ENCODE measurements around the gene TSHZ1.

The TSHZ1 gene, protein sequence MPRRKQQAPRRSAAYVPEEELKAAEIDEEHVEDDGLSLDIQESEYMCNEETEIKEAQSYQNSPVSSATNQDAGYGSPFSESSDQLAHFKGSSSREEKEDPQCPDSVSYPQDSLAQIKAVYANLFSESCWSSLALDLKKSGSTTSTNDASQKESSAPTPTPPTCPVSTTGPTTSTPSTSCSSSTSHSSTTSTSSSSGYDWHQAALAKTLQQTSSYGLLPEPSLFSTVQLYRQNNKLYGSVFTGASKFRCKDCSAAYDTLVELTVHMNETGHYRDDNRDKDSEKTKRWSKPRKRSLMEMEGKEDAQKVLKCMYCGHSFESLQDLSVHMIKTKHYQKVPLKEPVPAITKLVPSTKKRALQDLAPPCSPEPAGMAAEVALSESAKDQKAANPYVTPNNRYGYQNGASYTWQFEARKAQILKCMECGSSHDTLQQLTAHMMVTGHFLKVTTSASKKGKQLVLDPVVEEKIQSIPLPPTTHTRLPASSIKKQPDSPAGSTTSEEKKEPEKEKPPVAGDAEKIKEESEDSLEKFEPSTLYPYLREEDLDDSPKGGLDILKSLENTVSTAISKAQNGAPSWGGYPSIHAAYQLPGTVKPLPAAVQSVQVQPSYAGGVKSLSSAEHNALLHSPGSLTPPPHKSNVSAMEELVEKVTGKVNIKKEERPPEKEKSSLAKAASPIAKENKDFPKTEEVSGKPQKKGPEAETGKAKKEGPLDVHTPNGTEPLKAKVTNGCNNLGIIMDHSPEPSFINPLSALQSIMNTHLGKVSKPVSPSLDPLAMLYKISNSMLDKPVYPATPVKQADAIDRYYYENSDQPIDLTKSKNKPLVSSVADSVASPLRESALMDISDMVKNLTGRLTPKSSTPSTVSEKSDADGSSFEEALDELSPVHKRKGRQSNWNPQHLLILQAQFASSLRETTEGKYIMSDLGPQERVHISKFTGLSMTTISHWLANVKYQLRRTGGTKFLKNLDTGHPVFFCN (N-terminal part only)

DNA sequence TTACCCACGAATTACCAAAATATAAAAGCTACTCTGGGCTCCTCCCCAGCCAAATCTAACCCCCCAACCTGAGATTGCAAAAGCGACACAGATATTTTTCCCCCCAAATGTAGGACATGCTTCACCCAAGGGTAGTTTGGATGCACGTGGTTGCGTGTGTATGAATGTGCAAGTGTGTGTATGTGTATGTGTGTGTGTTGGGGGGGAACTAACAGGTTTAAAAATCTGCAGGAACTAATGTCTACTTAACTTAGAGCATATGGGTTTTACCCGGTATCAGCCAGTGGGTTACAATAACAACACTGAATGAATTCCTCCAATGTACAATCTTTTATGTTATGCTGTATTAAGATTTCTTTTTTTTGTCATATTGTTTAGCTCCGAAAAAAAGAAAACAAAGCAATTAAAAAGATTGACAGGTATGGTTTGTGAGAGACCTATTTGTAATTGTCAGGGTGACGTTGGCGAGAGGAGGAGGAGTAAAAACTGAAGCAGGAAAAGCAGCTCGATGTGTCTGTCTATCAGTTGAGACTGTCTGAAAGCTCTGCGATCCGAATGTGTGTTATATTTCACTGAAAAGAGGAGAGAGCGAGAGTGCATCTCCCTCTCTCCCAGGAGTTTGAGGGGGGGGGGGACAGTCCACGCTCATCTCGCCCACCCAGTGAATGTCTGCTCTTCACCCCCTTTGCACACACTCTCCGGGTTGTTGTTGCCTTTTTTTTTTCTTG, at the start of gene TSHZ1:
TSHZ1 (plus strand) TSS at position 524 of the 728 bp plus-strand sequence. CDS start 1,080 bp downstream, outside the sequence.
- no peak for DNase-seq (ENCODE audit: low read depth)

DNA sequence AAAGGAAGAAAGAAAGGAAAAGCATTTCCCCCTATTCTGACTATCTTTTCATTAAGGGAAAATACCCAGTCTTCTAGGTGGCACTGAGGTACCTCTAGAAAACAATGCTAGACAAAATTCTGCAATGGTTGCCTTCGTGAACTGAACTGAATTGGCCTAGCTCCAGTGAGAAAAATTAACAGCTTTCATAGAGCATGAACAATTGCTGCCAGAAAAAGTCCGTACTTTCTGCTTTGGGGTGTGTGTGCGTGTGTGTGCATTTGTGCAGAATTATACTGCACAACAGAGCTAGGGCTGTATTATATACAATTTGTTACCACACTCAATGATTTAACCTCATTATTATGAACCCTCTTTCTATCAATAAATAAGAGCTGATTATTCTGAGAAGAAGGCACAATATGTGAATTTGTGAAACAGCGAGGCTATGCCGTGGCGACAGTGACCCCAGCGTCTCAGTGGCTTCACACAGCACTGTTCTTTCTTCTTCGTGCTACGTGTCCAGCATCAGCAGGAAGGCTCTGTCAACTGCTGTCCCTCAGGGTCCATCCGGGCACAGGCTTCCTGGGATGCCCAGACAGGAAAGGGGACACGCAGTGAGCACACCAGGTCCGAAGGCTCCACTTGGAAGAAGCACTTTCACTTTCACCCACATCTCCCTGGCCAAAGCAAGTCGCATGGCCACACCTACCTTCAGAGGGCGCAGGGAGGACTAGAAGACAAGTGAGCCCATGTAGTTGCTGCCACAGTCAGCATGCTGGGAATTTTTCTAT, 49.2 kb upstream of the TSHZ1 start:
- DNase-seq (ENCODE audit: low read depth) = no peak

DNA sequence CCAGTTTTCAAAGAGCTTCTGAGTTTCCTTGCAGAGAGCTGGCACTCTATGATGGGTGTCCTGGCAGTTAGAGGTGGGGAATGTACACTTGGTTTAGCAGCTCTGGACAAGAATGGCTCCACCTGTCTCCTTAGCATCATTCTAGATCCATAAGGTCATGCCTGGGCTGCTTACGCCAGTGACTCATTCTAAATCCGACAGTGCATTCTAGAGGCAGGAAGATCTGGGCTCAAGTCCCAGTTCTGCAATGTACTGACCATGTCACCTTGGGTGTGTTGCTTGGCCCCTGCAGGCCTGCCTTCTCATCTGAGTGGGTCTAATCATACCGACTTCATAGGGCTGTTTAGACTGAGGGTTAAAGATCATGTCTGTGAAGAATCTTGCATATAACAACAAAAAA, 48.1 kb upstream of the TSHZ1 start:
- DNase-seq (ENCODE audit: low read depth) = no peak

DNA sequence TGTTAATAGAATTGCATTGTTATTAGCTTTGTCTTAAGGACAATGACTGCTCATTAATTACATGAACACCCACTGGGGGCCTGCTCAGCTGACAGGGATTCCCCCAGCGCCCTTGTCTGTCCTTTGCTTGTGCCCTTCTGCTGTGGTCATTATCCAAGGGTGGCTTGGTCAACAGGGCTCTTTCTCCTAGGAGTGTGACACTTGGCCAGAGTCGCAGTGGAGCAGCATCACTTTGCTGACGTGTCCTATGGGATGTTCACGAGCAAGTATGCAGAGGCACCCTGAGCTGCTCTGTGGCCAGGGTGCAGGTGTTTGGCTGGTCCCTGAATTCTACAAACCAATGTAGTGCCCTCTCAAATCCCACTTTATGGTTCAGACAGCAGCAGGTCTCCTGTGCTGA, 47.6 kb upstream of the TSHZ1 start:
- DNase-seq (ENCODE audit: low read depth) = no peak

DNA sequence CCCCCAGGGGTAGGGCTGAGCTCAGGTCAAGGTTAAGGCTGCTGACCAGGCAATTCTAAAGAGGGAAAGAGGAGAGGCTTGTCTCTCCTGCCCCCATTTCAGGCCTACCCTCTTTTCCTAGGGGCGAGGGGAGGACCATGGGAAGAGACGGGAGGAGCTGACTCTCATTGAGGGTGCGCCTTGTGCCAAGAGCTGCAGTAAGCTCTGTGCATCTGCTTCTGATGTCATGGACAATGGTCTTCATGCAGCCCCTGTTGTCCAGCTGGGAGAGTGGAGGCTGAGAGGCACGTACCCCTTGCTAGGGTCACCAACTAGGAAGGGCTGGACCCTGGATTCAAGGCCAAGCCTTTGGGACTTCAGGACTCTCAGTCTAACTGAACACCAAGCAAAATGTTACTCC, 46.9 kb upstream of the TSHZ1 start:
- DNase-seq (ENCODE audit: low read depth) = no peak

DNA sequence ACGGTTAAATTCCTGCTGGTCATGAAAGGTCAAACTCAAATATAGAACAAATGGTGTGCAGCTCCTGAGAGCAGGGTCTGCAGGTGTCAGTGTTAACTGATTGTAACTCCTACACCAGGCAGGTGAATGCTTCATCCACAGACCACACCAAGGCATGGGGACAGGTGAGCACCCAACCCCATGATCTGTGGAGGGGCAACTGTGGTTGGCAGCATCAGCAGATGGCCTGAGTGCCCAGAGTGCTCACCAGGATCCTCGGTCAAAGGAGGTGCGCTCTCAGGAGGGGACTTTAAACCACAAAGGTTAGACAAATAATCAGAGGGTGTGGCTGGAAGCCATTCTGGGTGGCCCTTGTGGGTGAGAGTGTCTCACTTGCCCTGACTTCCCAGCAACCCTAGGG, 46.1 kb upstream of the TSHZ1 start:
- DNase-seq (ENCODE audit: low read depth) = no peak

DNA sequence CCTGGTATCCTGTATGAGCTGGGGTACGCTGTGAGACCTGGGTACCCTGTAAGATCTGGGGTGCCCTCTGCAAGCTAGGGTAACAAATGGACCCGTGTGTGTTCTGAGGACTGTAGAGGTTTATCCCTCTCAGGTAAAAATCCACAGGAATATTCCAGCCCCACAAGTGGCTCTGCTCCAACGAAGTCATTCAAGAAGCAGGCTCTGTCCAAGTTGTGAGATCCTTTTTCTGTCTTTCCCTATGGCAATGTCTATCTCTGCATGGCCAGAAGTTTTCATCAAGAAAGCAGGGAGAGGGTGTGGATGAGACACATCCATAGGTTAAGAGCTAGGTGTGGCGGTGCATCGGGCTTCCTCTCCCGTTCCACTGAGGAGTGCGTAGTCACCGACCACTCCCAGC, 44.7 kb upstream of the TSHZ1 start:
- no peak for DNase-seq (ENCODE audit: low read depth)

DNA sequence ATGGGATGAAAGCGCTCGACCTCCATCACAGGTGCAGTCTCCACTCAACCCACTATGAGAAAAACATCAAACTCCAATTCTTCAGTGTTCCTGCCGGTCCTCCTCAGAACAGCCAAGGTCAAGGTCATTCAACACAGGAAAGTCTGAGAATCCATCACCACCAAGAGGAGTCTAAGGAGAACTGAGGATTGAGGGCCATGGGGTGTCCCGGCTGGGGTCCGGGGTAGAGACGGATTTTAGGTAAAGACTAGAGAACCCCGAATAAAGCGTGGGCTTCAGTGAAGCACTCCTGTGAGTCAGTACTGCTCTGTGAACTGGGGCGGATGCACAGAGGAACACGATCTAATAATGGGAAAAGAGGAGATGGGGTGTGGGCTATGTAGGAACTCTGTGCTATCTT, 43.5 kb upstream of the TSHZ1 start:
- no peak for DNase-seq (ENCODE audit: low read depth)

DNA sequence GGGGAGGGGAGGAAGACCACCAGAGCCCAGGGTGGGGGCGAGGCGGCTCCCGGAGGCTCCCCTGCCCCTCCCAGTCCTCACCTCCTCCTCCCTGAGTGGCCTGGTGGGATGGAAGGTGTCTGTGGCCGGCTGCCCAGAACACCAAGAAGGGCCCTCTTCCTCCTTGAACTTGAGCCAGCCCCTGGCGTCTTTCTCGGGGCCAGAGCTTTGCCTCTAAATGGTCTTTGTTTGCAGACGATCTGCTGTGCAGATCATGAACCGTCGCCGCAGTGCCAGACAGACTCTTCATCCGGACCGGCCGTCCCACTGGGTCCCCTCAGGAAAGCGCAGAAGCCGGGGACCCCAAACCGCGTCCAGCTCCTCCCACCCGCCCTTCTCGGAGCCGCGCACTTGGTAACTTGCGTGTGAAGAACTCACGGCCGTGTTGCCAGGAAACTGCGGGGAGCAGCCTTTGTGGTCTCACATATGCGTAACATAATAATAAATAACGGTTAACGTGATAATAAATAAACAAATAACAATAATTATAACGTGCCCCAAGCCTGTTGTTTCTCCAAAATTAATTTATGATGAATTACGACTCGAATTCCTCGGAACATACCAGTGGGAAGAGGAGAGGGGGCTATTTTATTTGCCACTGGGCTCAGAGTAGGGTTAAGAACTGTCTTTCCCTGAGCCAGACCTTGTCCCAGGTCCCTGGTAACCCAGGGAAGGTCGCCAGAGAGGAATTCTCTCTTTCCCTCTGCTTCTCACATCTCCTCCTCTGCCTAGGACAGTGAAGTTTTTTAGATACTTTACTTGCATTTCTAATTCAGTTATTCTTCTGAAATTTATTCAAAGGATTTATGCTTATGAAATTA, 42.6 kb upstream of the TSHZ1 start:
- no peak for DNase-seq (ENCODE audit: low read depth)

DNA sequence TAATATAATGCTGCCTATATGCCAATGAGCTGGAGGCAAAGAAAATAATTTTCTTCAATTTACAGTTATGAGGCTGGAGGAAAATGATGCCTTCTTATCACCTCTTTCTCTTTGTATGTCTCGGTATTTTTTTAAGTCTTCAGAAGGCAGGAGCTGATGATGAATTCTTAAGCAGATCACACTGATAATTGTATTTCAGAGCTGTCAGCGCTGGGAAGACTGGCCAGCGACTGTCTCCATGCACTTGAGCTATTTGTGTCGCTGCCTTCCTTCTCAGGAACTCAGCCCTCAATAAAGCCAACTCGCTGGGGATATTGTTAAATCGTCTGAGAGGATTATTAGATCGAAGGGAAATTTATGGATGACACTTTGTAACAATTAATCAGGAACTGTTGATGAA, 42.0 kb upstream of the TSHZ1 start:
- no peak for DNase-seq (ENCODE audit: low read depth)

DNA sequence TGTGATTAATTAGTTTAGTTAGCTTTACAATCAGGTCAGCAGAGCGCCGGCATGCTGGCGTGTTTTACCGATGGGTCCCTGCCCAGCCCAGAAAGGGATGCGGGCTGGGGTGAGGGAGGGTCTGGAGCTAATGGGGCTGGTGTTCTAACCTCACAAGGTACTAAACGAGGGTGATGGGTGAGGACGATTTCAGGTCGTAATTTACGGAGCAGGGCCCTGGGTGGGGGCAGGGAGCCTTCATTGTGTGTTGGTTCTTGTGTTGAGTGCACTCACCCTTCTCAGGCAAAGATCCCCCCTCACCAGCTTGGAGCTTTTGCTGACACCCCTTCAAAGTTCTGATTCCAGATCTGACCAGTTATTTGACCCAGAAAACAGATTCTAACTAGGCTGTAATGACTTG, 41.2 kb upstream of the TSHZ1 start:
- no peak for DNase-seq (ENCODE audit: low read depth)

DNA sequence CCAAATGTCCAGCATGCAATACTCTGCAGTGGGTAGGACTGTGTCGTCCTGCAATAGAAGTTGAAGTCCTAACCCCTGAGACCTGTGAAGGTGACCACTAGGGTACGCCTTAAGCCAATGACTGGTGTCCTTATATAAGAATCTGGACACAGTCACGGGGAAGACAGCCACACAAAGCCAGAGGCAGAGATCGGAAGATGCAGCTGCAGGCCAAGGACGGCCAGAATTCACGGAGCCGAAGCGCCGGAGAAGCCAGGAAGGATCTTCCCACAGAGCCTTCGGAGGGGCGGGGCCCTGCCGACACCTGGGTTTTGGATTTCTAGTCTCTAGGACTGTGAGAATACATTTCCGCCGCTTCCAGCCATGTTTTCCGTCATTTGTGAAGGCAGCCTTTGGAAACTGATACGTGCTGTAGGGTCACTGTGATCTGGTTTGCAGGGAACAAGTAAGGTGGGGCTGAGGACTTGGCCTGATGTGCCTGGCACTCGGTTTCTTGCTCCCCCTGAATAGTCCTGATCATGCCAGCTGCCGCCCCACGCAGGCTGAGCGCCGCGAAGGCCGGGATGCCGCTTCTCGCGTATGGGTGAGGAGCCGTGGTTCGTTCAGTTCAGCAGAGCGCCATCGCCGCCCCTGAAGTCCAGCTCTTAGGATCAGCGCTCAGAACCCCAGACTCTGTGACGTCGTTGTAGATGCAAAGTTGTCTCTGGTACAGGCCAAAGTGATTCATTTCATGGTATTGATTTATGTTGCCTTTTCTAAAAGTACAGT, 40.4 kb upstream of the TSHZ1 start:
- DNase-seq (ENCODE audit: low read depth) = no peak

DNA sequence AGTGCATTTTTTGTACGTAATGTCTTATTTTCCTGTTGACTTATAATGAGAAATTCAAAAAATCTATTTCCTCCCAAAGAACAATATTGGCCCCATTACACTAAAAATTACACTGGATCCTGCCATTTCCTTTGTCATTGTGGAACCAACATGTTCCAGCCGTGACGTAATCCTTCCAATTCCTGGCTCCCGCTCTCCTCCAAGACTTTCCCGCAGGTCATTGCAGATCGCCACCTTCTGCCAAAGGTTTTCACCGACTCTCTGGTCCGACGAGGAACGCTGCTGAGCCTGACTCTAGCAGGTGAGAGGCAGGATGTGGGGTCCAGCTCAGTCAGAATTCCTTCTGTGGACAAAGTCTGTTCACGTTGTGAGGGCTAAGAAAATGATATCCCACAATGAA, 39.7 kb upstream of the TSHZ1 start:
- DNase-seq (ENCODE audit: low read depth) = no peak

DNA sequence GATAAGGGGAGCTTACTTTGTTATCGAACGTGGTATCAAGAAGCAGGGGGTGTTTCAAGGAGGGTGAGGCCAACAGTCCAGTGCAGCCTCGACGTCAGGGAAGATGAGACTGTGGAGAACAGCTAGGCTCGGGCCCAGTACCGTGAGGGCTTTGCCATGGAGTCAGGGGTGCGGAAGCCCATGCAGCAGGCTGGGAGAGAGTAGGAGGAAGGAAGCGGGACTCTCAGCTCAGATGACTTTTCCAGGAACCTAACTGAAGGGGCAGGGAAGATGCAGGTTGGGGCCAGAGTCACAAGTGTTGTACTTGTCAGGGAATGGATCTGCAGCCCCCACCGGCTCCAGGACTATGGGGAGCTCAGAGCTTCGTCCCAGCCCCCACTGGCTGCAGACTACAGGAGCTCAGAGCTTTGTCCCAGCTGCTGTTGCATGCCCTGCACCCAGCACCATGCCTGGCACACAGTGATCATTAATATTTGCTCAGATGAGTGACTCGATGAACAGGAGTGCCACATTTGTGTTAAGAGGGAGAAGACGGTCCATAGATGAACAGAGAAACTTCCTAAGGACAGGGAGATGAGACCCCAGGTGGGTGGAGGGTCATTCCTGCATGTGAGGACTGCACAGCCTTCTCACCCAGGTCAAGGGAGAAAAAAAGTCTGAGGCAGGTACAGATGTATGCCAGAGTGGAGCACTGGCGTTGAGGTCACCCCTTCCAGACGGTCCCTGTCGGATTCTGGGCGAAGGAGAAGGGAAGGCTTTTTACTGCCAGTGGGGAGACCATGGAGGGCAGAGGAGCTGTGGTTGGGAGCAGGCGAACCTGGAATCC, 38.1 kb upstream of the TSHZ1 start:
- no peak for DNase-seq (ENCODE audit: low read depth)

DNA sequence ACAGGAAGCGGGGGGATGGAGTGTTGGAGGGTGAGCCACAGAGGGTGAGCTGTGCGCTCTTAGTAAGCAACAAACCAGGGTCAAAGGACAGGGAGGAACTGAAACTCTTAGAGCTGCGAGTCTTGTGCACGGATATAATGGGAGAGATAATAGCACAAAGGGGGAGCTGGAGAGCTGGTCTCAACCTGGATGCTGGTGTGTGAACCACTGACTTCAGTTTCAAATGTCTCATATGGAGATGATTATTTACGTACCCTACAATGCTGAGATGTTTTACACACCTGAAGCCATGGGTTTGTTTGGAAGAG, 37.5 kb upstream of the TSHZ1 start:
- no peak for DNase-seq (ENCODE audit: low read depth)

DNA sequence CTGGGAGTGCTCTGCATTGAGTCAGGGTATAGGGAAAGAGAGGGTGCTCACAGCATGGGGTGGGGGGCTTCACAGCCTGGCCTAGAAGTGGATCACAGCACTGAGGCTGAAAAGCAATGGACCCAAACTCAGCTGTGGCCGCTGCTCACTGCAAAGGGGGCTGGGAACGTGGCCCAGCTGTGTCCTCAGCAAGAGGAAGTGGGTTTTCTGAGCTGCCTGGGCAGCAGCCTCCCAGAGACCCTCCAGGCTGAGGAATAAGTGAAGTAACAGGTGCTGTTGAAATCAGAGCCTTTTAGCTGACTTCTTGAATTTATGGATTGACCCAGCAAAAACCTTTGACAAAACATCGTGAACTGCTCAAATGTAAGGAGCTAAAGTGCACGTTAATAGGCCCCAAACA, 36.9 kb upstream of the TSHZ1 start:
- no peak for DNase-seq (ENCODE audit: low read depth)

DNA sequence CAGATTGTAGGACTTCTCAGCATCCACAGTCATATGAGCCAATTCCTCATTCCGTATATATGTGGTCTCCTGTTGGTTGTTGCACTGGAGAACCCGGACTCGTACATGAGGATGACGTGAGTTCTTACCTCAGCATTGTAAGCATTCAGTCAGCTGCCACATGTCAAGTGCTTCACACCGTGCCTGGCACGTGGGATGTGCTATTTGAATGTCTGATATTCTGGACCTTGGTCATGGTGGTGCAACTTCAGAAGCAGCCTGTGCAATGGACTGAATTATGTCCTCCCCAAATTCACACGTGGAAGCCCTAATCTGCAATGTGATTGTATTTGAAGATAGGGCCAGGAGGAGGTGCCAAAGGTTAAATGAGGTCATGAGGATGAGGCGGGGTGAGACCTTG, 33.7 kb upstream of the TSHZ1 start:
- no peak for DNase-seq (ENCODE audit: low read depth)

DNA sequence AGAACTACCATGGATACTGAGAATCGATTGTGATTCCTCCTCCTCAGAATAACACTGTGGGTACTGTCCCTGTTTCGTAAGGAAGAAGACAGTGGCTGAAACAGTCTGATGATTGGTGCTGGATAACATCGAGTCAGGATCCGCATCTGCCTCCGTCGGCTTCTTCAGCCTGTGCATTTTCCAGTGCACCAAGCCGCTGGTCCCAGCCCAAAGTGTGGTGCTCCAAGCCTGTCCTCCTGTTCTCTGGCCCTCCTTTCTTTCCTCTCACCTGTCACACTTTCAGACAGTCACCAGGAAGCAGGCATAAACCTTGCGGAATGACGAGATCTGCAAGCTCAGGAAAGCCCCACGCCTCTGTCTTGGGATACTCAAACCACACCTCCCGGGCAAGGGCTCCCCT, 32.2 kb upstream of the TSHZ1 start:
- no peak for DNase-seq (ENCODE audit: low read depth)

Data from stimulated activated CD8-positive, alpha-beta memory T cell treated with anti-CD3 and anti-CD28 coated beads, Interleukin-7, amount 100 ng/mL, for 24 hours (primary cell).